Osteoblast (primary cell): ENCODE measurements around the gene TIGAR. TPM values are rescaled to one million over a fixed set of nuclear protein-coding genes. Genes with fewer than 3 reads are reported as not detected.

Source experiments
- DNase-seq: peaks from one replicate; pipeline ENCODE4 v3.0.0; 2011; ENCODE audit warnings: low spot score, mixed read lengths; ENCODE audit not compliant: insufficient read length; ENCODE audit errors: missing footprints
- H2AFZ ChIP-seq: 2 replicates; pipeline ENCODE4 v1.6.0; 2011; ENCODE audit warnings: mild to moderate bottlenecking, low read length
- H3K27ac ChIP-seq: 2 replicates; pipeline ENCODE4 v1.5.1; 2011; ENCODE audit warnings: mild to moderate bottlenecking, low read depth, low read length, moderate library complexity
- H3K27me3 ChIP-seq: 2 replicates; pipeline ENCODE4 v1.6.0; 2012; ENCODE audit warnings: mild to moderate bottlenecking, control low read depth, inconsistent platforms, low read length, moderate library complexity; ENCODE audit not compliant: insufficient read depth
- H3K36me3 ChIP-seq: 2 replicates; pipeline ENCODE4 v1.5.1; 2011; ENCODE audit warnings: mild to moderate bottlenecking, low read length, control low read depth, moderate library complexity; ENCODE audit not compliant: insufficient read depth
- H3K4me1 ChIP-seq: 2 replicates; pipeline ENCODE4 v1.5.1; 2011; ENCODE audit warnings: mild to moderate bottlenecking, low read length, control low read depth, moderate library complexity; ENCODE audit not compliant: insufficient read depth
- H3K4me2 ChIP-seq: 2 replicates; pipeline ENCODE4 v1.6.0; 2011; ENCODE audit warnings: mild to moderate bottlenecking, low read length; ENCODE audit not compliant: insufficient read depth
- H3K4me3 ChIP-seq: fragments of 200-600 bp; sonication (generic); 3 replicates; pipeline ENCODE4 v1.5.1; 2012; ENCODE audit warnings: mild to moderate bottlenecking, low read length, inconsistent platforms; ENCODE audit not compliant: insufficient read depth
- H3K79me2 ChIP-seq: 2 replicates; pipeline ENCODE4 v1.6.0; 2012; ENCODE audit warnings: mild to moderate bottlenecking, low read length, control low read depth, inconsistent platforms; ENCODE audit not compliant: insufficient read depth
- H3K9me3 ChIP-seq: 2 replicates; pipeline ENCODE4 v1.5.1; 2011; ENCODE audit warnings: low read depth, low read length, control low read depth
- H4K20me1 ChIP-seq: 2 replicates; pipeline ENCODE4 v1.6.0; 2012; ENCODE audit warnings: mild to moderate bottlenecking, low read length, control low read depth; ENCODE audit not compliant: insufficient read depth
- CTCF ChIP-seq: IDR thresholded peaks from 2 replicates; pipeline ENCODE4 v1.5.1; 2011; ENCODE audit warnings: mild to moderate bottlenecking, low read depth, low read length, moderate library complexity; ENCODE audit errors: extremely low read depth
- total RNA-seq: library from RNA; depleted of rRNA; stranded (reverse); fragments of >200 nt; gene quantifications from 2 replicates; pipeline ENCODE4 v1.2.3, GENCODE V29; 2012

The TIGAR gene
- 11.2 and 11.6 TPM in 2 replicates for total RNA-seq

- peaks cover 14% of the 10 kb centered on the region for H3K4me1 ChIP-seq
- H3K36me3 ChIP-seq = no peaks in the 10 kb centered on the region
- peak within 1 kb of the TSS; percentile 94 for H3K4me3 ChIP-seq
- H3K27ac ChIP-seq = peak within 1 kb of the TSS; percentile 88
- no peaks in the 10 kb centered on the region for H3K27me3 ChIP-seq
- H2AFZ ChIP-seq = peak within 1 kb of the TSS; percentile 100
- TF ChIP-seq CTCF = no peak
- H3K9me3 ChIP-seq = no peaks in the 10 kb centered on the region
- peaks cover 13% of the 10 kb centered on the region for H4K20me1 ChIP-seq
- peak within 1 kb of the TSS; percentile 91 for H3K4me2 ChIP-seq
- H3K79me2 ChIP-seq = peaks cover 42% of the 10 kb centered on the region
- peak; percentile 100 for DNase-seq
Observed at GRCh38 chr12:4320853-4321701, at the start of gene TIGAR. Gene TIGAR (plus strand): TSS chr12:4321213. CDS start chr12:4321272, 59 bp downstream.

- DNase-seq = peak; percentile 90
- Histone ChIP-seq H3K36me3 (no peaks in the 10 kb centered on the region), H3K4me3 (peak overlapping the region; percentile 47), H3K4me2 (peak overlapping the region; percentile 70), H2AFZ (no peak overlapping the region), H4K20me1 (no peaks in the 10 kb centered on the region), H3K27ac (no peak overlapping the region), H3K9me3 (no peaks in the 10 kb centered on the region), H3K79me2 (no peaks in the 10 kb centered on the region), H3K4me1 (no peaks in the 10 kb centered on the region), H3K27me3 (peaks cover 97% of the 10 kb centered on the region)
- TF ChIP-seq CTCF = no peak
Observed at GRCh38 chr12:4271717-4272423, 49.1 kb upstream of the TIGAR start.

GRCh38 chr12:4272424-4273272, 48.4 kb upstream of the TIGAR start:
- TF ChIP-seq CTCF = no peak
- Histone ChIP-seq H3K4me3 (no peak overlapping the region), H3K9me3 (no peaks in the 10 kb centered on the region), H3K27ac (no peak overlapping the region), H4K20me1 (no peaks in the 10 kb centered on the region), H2AFZ (no peak overlapping the region), H3K4me2 (no peak overlapping the region), H3K36me3 (no peaks in the 10 kb centered on the region), H3K4me1 (no peaks in the 10 kb centered on the region), H3K27me3 (peaks cover 94% of the 10 kb centered on the region), H3K79me2 (no peaks in the 10 kb centered on the region)
- DNase-seq = peak; percentile 89
